HepG2 (cell line): ENCODE measurements around the gene RBBP8NL. TPM values are rescaled to one million over a fixed set of nuclear protein-coding genes. Genes with fewer than 3 reads are reported as not detected.

ENCODE experiments used
- CBFB ChIP-seq: sonication (generic); formaldehyde crosslinking; IDR thresholded peaks from 2 replicates; pipeline ENCODE4 v1.4.0; 2020; ENCODE audit warnings: missing genetic modification reagents
- HCFC1 ChIP-seq: fragments of 150-350 bp; IDR thresholded peaks from 2 replicates; pipeline ENCODE4 v1.6.1; 2014; ENCODE audit warnings: low read depth, low read length
- IRF2 ChIP-seq: IDR thresholded peaks from 2 replicates; pipeline ENCODE4 v1.6.1; 2018; ENCODE audit warnings: missing genetic modification reagents, missing compliant biosample characterization
- JARID2 ChIP-seq: sonication (generic); formaldehyde crosslinking; IDR thresholded peaks from 2 replicates; pipeline ENCODE4 v1.8.1; 2023; ENCODE audit warnings: missing genetic modification reagents, inconsistent platforms; ENCODE audit not compliant: insufficient replicate concordance
- LCORL ChIP-seq, 2 experiments: fragments of 450-650 bp in 1 of 2; sonication (generic) in 1 of 2; formaldehyde crosslinking in 1 of 2; IDR thresholded peaks; 2 replicates each; pipeline versions ENCODE4 v1.5.0 to v1.6.1; 2017 to 2020; ENCODE audit warnings: antibody characterized with exemption in 1 of 2, missing genetic modification reagents in 1 of 2
- PCBP1 ChIP-seq: fragments of 200-400 bp; formaldehyde crosslinking; IDR thresholded peaks from 2 replicates; pipeline ENCODE4 v1.6.1; 2017; ENCODE audit warnings: mild to moderate bottlenecking, low read depth, low read length, borderline replicate concordance
- RARG ChIP-seq: sonication (generic); formaldehyde crosslinking; IDR thresholded peaks from 2 replicates; pipeline ENCODE4 v1.4.0; 2020; ENCODE audit warnings: low read depth, mild to moderate bottlenecking, missing genetic modification reagents
- TEAD2 ChIP-seq: sonication (generic); formaldehyde crosslinking; IDR thresholded peaks from 2 replicates; pipeline ENCODE4 v1.9.0; 2021; ENCODE audit warnings: missing genetic modification reagents
- XBP1 ChIP-seq: sonication (generic); formaldehyde crosslinking; IDR thresholded peaks from 2 replicates; pipeline ENCODE4 v1.5.0; 2020; ENCODE audit warnings: missing genetic modification reagents
- ZFP1 ChIP-seq: IDR thresholded peaks from 2 replicates; pipeline ENCODE4 v1.6.1; 2016
- ZNF20 ChIP-seq: sonication (generic); formaldehyde crosslinking; IDR thresholded peaks from 2 replicates; pipeline ENCODE4 v1.4.0; 2020; ENCODE audit warnings: mild to moderate bottlenecking, moderate library complexity, missing genetic modification reagents
- ZNF317 ChIP-seq: sonication (generic); formaldehyde crosslinking; IDR thresholded peaks from 2 replicates; pipeline ENCODE4 v1.5.0; 2020; ENCODE audit warnings: mild to moderate bottlenecking, missing genetic modification reagents
- ZNF333 ChIP-seq: sonication (generic); formaldehyde crosslinking; IDR thresholded peaks from 2 replicates; pipeline ENCODE4 v1.4.0; 2020; ENCODE audit warnings: mild to moderate bottlenecking, missing genetic modification reagents, borderline replicate concordance
- ZNF543 ChIP-seq: sonication (generic); formaldehyde crosslinking; IDR thresholded peaks from 2 replicates; pipeline ENCODE4 v1.4.0; 2020; ENCODE audit warnings: mild to moderate bottlenecking, missing genetic modification reagents
- ZNF891 ChIP-seq: sonication (generic); formaldehyde crosslinking; IDR thresholded peaks from 2 replicates; pipeline ENCODE4 v1.5.0; 2020; ENCODE audit warnings: mild to moderate bottlenecking, missing genetic modification reagents
- polyA plus RNA-seq, 8 experiments: library from polyadenylated mRNA; depleted of rRNA in 3 of 8; stranded (reverse) in 7 of 8; unstranded in 1 of 8; fragments of >200 nt; fragmentation: Illumina TruSeq in 4 of 8; extraction: Trizol in 4 of 8; gene quantifications; 2 replicates each; pipeline versions ENCODE4 v1.2.1 to v1.2.3, GENCODE V29; 2011 to 2016; ENCODE audit warnings: low read depth in 4 of 8, missing spikeins in 1 of 8, mixed read lengths in 1 of 8; ENCODE audit not compliant: insufficient read depth in 1 of 8
- total RNA-seq, 5 experiments: library from RNA; depleted of rRNA; stranded (reverse); fragments of >200 nt; fragmentation: Illumina TruSeq; extraction: Trizol; gene quantifications; 2 replicates each; pipeline ENCODE4 v1.2.3, GENCODE V29; 2016; ENCODE audit warnings: low read depth in 1 of 5
- TF ChIP-seq, protein P1 (sequence below): IDR thresholded peaks from 2 replicates; pipeline ENCODE4 v1.6.1; 2016
- TF ChIP-seq, protein P2 (sequence below): sonication (generic); formaldehyde crosslinking; IDR thresholded peaks from 2 replicates; pipeline ENCODE4 v1.4.0; 2020; ENCODE audit warnings: missing genetic modification reagents, borderline replicate concordance
- TF ChIP-seq, protein P3 (sequence below): sonication (generic); formaldehyde crosslinking; IDR thresholded peaks from 2 replicates; pipeline ENCODE4 v1.4.0; 2020; ENCODE audit warnings: low read depth, mild to moderate bottlenecking, missing genetic modification reagents
- TF ChIP-seq, protein P4 (sequence below): sonication (generic); formaldehyde crosslinking; IDR thresholded peaks from 2 replicates; pipeline ENCODE4 v1.4.0; 2020; ENCODE audit warnings: missing genetic modification reagents
- TF ChIP-seq, protein P5 (sequence below): sonication (generic); formaldehyde crosslinking; IDR thresholded peaks from 2 replicates; pipeline ENCODE4 v1.4.0; 2020; ENCODE audit warnings: missing genetic modification reagents
- TF ChIP-seq, protein P6 (sequence below): sonication (generic); formaldehyde crosslinking; IDR thresholded peaks from 2 replicates; pipeline ENCODE4 v1.4.0; 2020; ENCODE audit warnings: missing genetic modification reagents
- TF ChIP-seq, protein P7 (sequence below): IDR thresholded peaks from 2 replicates; pipeline ENCODE4 v1.6.1; 2016; ENCODE audit warnings: missing compliant biosample characterization, missing genetic modification reagents, borderline replicate concordance

The RBBP8NL gene
- total and polyA plus RNA-seq, 2 of the 13 experiments (the other 11 are each of a cell fraction or from before 2014, with no cell fraction given): 0.69 to 0.86 TPM

DNA sequence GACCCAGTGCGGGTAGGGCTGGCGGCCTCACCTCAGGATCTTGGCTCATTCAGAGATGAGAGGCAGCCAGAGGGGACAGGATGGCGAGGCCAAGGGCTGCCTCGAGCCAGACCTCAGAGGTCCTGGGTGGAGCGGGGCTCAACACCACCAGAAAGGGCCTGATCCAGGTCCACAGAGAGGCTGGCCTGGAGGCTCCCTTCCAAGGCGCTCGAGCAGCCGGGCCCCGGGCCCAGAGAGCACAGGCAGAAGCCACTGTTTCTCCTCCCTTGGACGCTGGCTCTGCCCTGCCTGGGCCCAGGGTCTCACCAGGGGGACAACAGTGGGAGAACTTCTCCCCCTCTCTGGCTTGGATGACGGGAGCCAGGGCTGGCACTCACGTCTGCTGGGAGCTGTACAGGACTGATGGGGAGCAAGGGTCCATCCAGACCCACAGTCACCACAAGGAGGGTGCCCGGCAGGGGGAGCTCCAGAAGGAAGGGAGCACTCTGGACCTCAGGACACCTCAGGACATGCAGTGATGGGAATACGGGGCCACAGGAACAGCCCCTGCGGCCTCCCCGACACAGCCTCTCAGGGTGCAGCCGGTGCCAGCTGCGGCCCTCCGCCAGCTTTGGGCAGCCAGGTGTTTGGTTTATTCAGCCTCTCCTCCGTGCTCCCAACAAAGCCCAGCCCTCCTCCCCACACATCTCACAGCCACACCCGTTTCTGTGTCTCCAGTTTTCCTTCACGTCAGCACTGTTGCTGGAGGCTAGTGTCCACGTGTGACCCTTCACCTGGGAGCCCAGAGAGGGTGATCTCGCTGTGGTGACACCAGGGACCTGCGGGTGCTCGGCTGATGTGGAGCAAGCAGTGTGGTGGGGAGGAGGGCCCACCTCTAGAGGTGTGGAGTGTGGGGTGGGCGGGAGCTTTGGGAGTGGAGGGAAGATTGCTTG, 31.8 kb downstream of the RBBP8NL start (continued):
- TF ChIP-seq ZFP1 (no peak), ZNF20 (CRISPR knock-in tag) (no peak), TEAD2 (no peak), LCORL (IDR thresholded peaks at IDR 0.05) (no peak), LCORL (CRISPR knock-in tag; IDR thresholded peaks at IDR 0.05) (no peak), ZNF891 (CRISPR knock-in tag) (0 out of 2 replicates have a peak, but pooled peaks have one; percentile 13), JARID2 (no peak), XBP1 (CRISPR knock-in tag) (no peak), ZNF543 (CRISPR knock-in tag) (no peak), ZNF333 (CRISPR knock-in tag) (peak; percentile 47; the same call in 1 of the 2 replicates), HCFC1 (no peak), PCBP1 (0 out of 2 replicates have a peak, but pooled peaks have one; percentile 17), CBFB (CRISPR knock-in tag) (no peak), IRF2 (no peak), ZNF317 (CRISPR knock-in tag) (no peak), RARG (CRISPR knock-in tag) (no peak)
- TF ChIP-seq, protein P1, sequence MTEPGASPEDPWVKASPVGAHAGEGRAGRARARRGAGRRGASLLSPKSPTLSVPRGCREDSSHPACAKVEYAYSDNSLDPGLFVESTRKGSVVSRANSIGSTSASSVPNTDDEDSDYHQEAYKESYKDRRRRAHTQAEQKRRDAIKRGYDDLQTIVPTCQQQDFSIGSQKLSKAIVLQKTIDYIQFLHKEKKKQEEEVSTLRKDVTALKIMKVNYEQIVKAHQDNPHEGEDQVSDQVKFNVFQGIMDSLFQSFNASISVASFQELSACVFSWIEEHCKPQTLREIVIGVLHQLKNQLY (CRISPR knock-in tag): no peak
- TF ChIP-seq, protein P2, sequence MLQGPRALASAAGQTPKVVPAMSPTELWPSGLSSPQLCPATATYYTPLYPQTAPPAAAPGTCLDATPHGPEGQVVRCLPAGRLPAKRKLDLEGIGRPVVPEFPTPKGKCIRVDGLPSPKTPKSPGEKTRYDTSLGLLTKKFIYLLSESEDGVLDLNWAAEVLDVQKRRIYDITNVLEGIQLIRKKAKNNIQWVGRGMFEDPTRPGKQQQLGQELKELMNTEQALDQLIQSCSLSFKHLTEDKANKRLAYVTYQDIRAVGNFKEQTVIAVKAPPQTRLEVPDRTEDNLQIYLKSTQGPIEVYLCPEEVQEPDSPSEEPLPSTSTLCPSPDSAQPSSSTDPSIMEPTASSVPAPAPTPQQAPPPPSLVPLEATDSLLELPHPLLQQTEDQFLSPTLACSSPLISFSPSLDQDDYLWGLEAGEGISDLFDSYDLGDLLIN (CRISPR knock-in tag): no peak
- TF ChIP-seq, protein P3, sequence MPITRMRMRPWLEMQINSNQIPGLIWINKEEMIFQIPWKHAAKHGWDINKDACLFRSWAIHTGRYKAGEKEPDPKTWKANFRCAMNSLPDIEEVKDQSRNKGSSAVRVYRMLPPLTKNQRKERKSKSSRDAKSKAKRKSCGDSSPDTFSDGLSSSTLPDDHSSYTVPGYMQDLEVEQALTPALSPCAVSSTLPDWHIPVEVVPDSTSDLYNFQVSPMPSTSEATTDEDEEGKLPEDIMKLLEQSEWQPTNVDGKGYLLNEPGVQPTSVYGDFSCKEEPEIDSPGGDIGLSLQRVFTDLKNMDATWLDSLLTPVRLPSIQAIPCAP (CRISPR knock-in tag): no peak
- TF ChIP-seq, protein P4, sequence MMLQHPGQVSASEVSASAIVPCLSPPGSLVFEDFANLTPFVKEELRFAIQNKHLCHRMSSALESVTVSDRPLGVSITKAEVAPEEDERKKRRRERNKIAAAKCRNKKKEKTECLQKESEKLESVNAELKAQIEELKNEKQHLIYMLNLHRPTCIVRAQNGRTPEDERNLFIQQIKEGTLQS (CRISPR knock-in tag): no peak
- TF ChIP-seq, protein P5, sequence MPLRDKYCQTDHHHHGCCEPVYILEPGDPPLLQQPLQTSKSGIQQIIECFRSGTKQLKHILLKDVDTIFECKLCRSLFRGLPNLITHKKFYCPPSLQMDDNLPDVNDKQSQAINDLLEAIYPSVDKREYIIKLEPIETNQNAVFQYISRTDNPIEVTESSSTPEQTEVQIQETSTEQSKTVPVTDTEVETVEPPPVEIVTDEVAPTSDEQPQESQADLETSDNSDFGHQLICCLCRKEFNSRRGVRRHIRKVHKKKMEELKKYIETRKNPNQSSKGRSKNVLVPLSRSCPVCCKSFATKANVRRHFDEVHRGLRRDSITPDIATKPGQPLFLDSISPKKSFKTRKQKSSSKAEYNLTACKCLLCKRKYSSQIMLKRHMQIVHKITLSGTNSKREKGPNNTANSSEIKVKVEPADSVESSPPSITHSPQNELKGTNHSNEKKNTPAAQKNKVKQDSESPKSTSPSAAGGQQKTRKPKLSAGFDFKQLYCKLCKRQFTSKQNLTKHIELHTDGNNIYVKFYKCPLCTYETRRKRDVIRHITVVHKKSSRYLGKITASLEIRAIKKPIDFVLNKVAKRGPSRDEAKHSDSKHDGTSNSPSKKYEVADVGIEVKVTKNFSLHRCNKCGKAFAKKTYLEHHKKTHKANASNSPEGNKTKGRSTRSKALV (CRISPR knock-in tag): no peak
- TF ChIP-seq, protein P6, sequence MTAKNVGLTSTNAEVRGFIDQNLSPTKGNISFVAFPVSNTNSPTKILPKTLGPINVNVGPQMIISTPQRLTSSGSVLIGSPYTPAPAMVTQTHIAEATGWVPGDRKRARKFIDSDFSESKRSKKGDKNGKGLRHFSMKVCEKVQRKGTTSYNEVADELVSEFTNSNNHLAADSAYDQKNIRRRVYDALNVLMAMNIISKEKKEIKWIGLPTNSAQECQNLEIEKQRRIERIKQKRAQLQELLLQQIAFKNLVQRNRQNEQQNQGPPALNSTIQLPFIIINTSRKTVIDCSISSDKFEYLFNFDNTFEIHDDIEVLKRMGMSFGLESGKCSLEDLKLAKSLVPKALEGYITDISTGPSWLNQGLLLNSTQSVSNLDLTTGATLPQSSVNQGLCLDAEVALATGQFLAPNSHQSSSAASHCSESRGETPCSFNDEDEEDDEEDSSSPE (CRISPR knock-in tag): no peak
- TF ChIP-seq, protein P7, sequence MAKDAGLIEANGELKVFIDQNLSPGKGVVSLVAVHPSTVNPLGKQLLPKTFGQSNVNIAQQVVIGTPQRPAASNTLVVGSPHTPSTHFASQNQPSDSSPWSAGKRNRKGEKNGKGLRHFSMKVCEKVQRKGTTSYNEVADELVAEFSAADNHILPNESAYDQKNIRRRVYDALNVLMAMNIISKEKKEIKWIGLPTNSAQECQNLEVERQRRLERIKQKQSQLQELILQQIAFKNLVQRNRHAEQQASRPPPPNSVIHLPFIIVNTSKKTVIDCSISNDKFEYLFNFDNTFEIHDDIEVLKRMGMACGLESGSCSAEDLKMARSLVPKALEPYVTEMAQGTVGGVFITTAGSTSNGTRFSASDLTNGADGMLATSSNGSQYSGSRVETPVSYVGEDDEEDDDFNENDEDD (CRISPR knock-in tag): no peak
